GM12891 (cell line): Measurements from ENCODE around the gene MNT.

Source experiments
- PAX5 ChIP-seq: IDR thresholded peaks from 2 replicates; pipeline ENCODE4 v1.6.1; 2011; ENCODE audit warnings: low read length, moderate library complexity, mild to moderate bottlenecking; ENCODE audit not compliant: insufficient read depth, severe bottlenecking
- POLR2A ChIP-seq: IDR thresholded peaks from 2 replicates; pipeline ENCODE4 v1.6.1; 2011; ENCODE audit warnings: low read depth, low read length, control low read depth
- POLR2AphosphoS5 ChIP-seq: IDR thresholded peaks from 2 replicates; pipeline ENCODE4 v1.6.1; 2011; ENCODE audit warnings: low read depth, low read length, control low read depth
- POU2F2 ChIP-seq: IDR thresholded peaks from 2 replicates; pipeline ENCODE4 v1.6.1; 2011; ENCODE audit warnings: low read depth, mild to moderate bottlenecking, control low read depth, low read length, moderate library complexity
- TAF1 ChIP-seq: IDR thresholded peaks from 2 replicates; pipeline ENCODE4 v1.6.1; 2011; ENCODE audit warnings: low read depth, low read length, control low read depth

DNA sequence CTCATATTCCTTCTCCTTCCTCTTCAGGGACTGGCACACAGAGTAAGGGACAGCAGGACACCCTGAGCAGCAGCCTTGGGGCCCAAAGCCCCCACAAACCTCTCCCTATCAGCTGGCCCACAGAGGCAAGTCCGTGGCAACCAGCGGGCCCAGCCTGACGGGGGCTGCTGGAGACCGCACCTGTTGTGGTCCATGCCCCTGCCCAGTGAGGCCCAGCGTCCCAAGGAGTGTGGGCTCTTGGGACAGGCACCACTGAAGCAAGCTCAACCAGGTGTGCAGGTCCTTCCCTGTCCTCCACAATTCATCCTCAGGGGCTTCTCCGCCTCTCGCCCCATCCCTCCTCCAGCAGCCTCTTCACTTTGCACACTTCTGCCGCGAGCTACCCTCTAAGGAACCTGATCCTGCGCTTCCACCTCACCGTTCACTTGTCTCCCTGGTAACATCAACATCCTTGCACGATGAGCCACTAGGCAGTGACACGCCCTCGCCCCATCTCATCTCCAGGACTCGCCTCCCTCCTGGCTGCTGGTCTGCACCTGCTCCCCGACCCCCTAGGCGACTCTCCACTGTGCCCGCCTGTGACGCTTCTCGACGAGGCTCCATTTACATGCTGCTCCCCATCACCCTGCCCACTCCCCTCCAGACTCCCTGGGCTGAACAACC lies 12.7 kb downstream of the MNT start:
- no peak for TF ChIP-seq POLR2A
- no peak for TF ChIP-seq PAX5
- no peak for TF ChIP-seq POLR2AphosphoS5
- TF ChIP-seq TAF1, result no peak
- TF ChIP-seq POU2F2, result no peak
